Activated CD4-positive, alpha-beta memory T cell treated with anti-CD3 and anti-CD28 coated beads, Interleukin-2, amount 10 ng/mL, durations not matched to agents 7 days and 5 days (primary cell): ENCODE results near the gene CLCNKA. TPM values are rescaled to one million over a fixed set of nuclear protein-coding genes. Genes with fewer than 3 reads are reported as not detected.
"Not testable (repeated sequence)": the region's sequence is repeated elsewhere in the genome, so short reads cannot be mapped to it uniquely, and the experiment has no call there.

Experiments used
- CTCF ChIA-PET: fragments of 350-600 bp; sonication (Branson Sonifier 250); formaldehyde crosslinking; loops from one replicate; lab custom pipeline; 2021; ENCODE audit warnings: antibody characterized with exemption, inconsistent platforms; lab: Charles Lee
- POLR2A ChIA-PET: fragments of 350-600 bp; sonication (Branson Sonifier 250); formaldehyde crosslinking; loops from one replicate; lab custom pipeline; 2021; ENCODE audit warnings: antibody characterized with exemption; lab: Charles Lee
- DNase-seq: peaks from one replicate; pipeline ENCODE4 v3.0.0-alpha.2; 2020
- H3K27ac Mint-ChIP-seq: one replicate; pipeline ENCODE4 v1.8.0; 2021; ENCODE audit warnings: mild to moderate bottlenecking, mixed read lengths
- H3K27me3 Mint-ChIP-seq: one replicate; pipeline ENCODE4 v1.8.0; 2021; ENCODE audit warnings: mixed read lengths
- H3K36me3 Mint-ChIP-seq: one replicate; pipeline ENCODE4 v1.8.0; 2021; ENCODE audit warnings: low read depth, mixed read lengths
- H3K4me1 Mint-ChIP-seq: one replicate; pipeline ENCODE4 v1.8.0; 2021; ENCODE audit warnings: mixed read lengths
- H3K4me3 Mint-ChIP-seq: one replicate; pipeline ENCODE4 v1.8.0; 2021; ENCODE audit warnings: mild to moderate bottlenecking, mixed read lengths
- H3K9me3 Mint-ChIP-seq: one replicate; pipeline ENCODE4 v1.8.0; 2021; ENCODE audit warnings: mixed read lengths
- total RNA-seq, 2 experiments: library from RNA; stranded (reverse); gene quantifications; one replicate each; pipeline ENCODE4 v1.2.3, GENCODE V29; 2021

Gene CLCNKA
- total RNA-seq, 2 experiments from 2014 or later, result 0.13 to 0.20 TPM

DNA sequence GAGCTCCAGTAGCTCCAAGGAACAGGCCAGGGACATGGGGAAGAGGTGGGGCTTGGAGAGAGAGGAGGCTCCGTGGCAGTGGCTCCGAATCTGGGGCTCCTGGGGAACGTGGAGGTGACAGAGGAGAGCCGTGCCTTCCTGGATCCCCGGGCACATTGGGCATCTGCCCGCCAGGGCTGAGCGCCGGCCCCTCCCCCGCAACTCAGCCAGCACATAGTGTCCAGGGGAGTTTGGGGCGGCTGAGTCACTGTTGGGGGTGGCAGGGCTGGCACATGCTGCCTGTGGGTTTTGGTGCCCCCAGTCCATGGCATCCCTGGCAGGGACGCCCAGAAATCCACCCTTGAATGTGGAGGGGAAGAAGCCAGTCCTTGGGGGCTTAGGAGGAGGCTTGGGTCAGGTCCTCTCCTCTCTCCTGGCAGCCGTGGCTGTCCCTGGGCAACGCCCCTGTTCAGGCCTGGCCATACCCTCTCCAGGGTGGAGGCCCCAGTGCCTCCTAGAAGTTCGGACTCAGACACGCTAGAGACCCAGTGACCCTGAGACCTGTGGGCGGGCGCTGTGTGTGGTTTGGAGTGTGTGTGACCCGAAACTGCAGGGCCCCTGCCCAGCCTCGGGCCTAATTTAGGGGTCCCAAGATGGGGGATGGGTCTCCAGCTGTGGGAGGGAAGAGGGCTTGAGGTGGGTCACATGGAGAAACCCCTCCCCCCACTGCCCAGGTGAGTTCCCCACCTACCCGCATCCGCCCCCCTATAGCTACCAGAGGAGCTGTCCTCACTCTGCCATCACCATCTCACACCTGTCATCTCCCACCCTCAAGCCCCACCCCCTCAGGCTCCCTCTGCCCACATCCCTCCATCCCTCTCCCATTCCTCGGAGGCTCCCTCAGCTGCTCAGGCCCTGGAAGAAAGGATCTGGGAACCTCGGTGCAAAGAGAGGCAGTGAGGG, 5.6 kb upstream of the CLCNKA start:
- no peaks in the 10 kb centered on the region for H3K36me3 Mint-ChIP-seq
- H3K4me1 Mint-ChIP-seq, result peaks cover 5% of the 10 kb centered on the region
- ChIA-PET POLR2A (no interaction called here), CTCF (no interaction called here)
- no peak overlapping the region for H3K4me3 Mint-ChIP-seq
- H3K27me3 Mint-ChIP-seq, result peaks cover 15% of the 10 kb centered on the region
- H3K9me3 Mint-ChIP-seq, result no peaks in the 10 kb centered on the region
- no peak overlapping the region for H3K27ac Mint-ChIP-seq
- no peak for DNase-seq

- H3K27ac Mint-ChIP-seq, result no peak overlapping the region
Observed at GRCh38 chr1:16017076-16017460, 4.8 kb upstream of the CLCNKA start.

GRCh38 chr1:16017461-16018303, 4.2 kb upstream of the CLCNKA start, which contains the start of gene HSPB7:
HSPB7 (minus strand) TSS chr1:16018043; CDS start chr1:16017963, 80 bp downstream.
- Mint-ChIP-seq H3K27me3 (peaks cover 12% of the 10 kb centered on the region), H3K9me3 (no peaks in the 10 kb centered on the region), H3K4me3 (no peak within 1 kb of the TSS), H3K4me1 (no peaks in the 10 kb centered on the region), H3K36me3 (no peaks in the 10 kb centered on the region), H3K27ac (no peak within 1 kb of the TSS)
- CTCF ChIA-PET, result no interaction called here
- POLR2A ChIA-PET, result no interaction called here
- DNase-seq, result no peak

More at GRCh38 chr1:16017076-16017460, 4.8 kb upstream of the CLCNKA start:
- Mint-ChIP-seq H3K9me3 (no peaks in the 10 kb centered on the region), H3K36me3 (no peaks in the 10 kb centered on the region), H3K4me1 (peaks cover 5% of the 10 kb centered on the region), H3K4me3 (no peak overlapping the region), H3K27me3 (peaks cover 16% of the 10 kb centered on the region)
- POLR2A ChIA-PET, result no interaction called here
- CTCF ChIA-PET, result no interaction called here
- no peak for DNase-seq

DNA sequence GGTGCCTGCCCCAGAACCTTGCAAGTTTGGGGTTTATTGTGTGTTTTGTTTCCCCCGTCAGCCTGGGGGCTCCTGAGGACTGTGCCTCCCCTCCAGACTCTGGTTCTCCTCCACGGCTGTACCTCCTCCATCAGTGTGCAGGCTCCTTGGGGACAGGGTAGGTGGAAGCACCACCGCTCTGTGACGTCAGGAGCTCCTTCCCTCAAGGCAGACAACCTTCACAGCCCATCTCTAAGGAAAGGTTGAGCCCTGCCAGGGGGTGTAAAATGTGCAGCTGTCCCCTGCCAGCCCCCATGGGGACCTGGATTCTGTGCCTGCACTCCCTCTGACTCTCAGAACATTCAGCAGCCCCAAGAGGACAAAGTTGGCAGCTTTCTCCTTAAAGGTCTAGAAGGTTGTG, 3.5 kb upstream of the CLCNKA start:
- no peak overlapping the region for H3K4me3 Mint-ChIP-seq
- DNase-seq, result no peak
- ChIA-PET CTCF (no interaction called here), POLR2A (no interaction called here)
- H3K27me3 Mint-ChIP-seq, result peaks cover 12% of the 10 kb centered on the region
- no peaks in the 10 kb centered on the region for H3K9me3 Mint-ChIP-seq
- H3K4me1 Mint-ChIP-seq, result no peaks in the 10 kb centered on the region
- no peak overlapping the region for H3K27ac Mint-ChIP-seq
- H3K36me3 Mint-ChIP-seq, result no peaks in the 10 kb centered on the region

- DNase-seq, result no peak
- CTCF ChIA-PET, result interaction anchor here (0.6 to 1.6 kb wide), 2 partner anchors 11 to 227 kb away, joined by 3 to 4 read pairs; no protein-coding TSS in a partner anchor
- no peak overlapping the region for H3K27ac Mint-ChIP-seq
- no peaks in the 10 kb centered on the region for H3K4me1 Mint-ChIP-seq
- H3K4me3 Mint-ChIP-seq, result no peak overlapping the region
- H3K9me3 Mint-ChIP-seq, result no peaks in the 10 kb centered on the region
- H3K36me3 Mint-ChIP-seq, result no peaks in the 10 kb centered on the region
- peaks cover 9% of the 10 kb centered on the region for H3K27me3 Mint-ChIP-seq
- POLR2A ChIA-PET, result no interaction called here
Observed at GRCh38 chr1:16018749-16019643, 2.8 kb upstream of the CLCNKA start.

- DNase-seq, result no peak
- H3K9me3 Mint-ChIP-seq, result no peaks in the 10 kb centered on the region
- H3K27ac Mint-ChIP-seq, result no peak overlapping the region
- H3K27me3 Mint-ChIP-seq, result peaks cover 3% of the 10 kb centered on the region
- no peak overlapping the region for H3K4me3 Mint-ChIP-seq
- no peaks in the 10 kb centered on the region for H3K4me1 Mint-ChIP-seq
- POLR2A ChIA-PET, result no interaction called here
- no peaks in the 10 kb centered on the region for H3K36me3 Mint-ChIP-seq
- CTCF ChIA-PET, result interaction anchor here (0.6 to 1.6 kb wide), 2 partner anchors 12 to 228 kb away, joined by 3 to 4 read pairs; no protein-coding TSS in a partner anchor
Observed at GRCh38 chr1:16019644-16020277, 2.1 kb upstream of the CLCNKA start.

- no peak for DNase-seq
- no peaks in the 10 kb centered on the region for H3K36me3 Mint-ChIP-seq
- H3K4me3 Mint-ChIP-seq, result no peak overlapping the region
- CTCF ChIA-PET, result interaction anchor here (0.9 to 1.6 kb wide), 2 partner anchors 10 to 13 kb away, joined by 3 to 4 read pairs; no protein-coding TSS in a partner anchor
- no peaks in the 10 kb centered on the region for H3K9me3 Mint-ChIP-seq
- H3K27me3 Mint-ChIP-seq, result peaks cover 3% of the 10 kb centered on the region
- H3K27ac Mint-ChIP-seq, result no peak overlapping the region
- POLR2A ChIA-PET, result no interaction called here
- no peaks in the 10 kb centered on the region for H3K4me1 Mint-ChIP-seq
Observed at GRCh38 chr1:16020325-16020724, 1.5 kb upstream of the CLCNKA start.

DNA sequence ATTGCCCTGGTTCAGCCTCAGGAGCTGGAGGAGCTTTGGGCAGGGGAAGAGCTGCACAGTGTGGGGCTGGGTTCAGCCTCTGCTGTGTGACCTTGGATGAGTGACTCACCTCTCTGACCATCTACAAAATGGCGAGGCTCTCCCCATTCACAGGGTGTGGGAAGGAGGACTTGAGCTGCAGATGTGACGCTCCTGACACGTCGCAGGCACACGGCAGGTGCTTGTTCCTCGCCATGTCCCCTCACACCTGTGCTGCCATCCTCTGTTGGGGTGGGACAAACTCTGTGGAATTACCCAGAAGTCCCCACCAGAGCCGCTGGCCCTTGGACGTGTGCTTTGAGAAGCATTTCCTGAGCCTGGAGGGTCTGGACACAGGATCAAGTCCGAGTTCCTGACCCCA, 958 bp upstream of the CLCNKA start:
- H3K4me3 Mint-ChIP-seq, H3K27ac Mint-ChIP-seq, POLR2A ChIA-PET, H3K4me1 Mint-ChIP-seq, H3K36me3 Mint-ChIP-seq, DNase-seq, H3K9me3 Mint-ChIP-seq, H3K27me3 Mint-ChIP-seq: not testable (repeated sequence)
- CTCF ChIA-PET, result interaction anchor here (0.9 to 1.6 kb wide), 2 partner anchors 11 to 13 kb away, joined by 3 to 4 read pairs; no protein-coding TSS in a partner anchor

DNA sequence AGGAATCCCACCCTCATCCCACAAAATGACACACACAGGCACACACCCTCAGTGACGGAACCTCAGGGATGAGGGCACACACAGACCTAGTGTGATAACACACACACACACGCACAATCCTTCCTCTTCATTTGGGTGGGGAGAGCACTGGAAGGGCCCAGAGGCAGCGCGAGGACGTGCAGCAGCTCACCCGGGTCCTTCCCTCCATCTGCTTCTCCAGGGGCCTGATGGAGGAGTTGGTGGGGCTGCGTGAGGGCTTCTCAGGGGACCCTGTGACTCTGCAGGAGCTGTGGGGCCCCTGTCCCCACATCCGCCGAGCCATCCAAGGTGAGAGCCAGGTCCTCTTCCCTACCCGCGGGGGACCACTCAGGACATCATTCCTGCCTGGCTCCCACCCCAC, 557 bp downstream of the CLCNKA start:
- Mint-ChIP-seq H3K9me3 (no peaks in the 10 kb centered on the region), H3K27me3 (peaks cover 3% of the 10 kb centered on the region), H3K36me3 (no peaks in the 10 kb centered on the region), H3K27ac (no peak overlapping the region), H3K4me3 (no peak overlapping the region), H3K4me1 (no peaks in the 10 kb centered on the region)
- POLR2A ChIA-PET, result no interaction called here
- CTCF ChIA-PET, result no interaction called here
- no peak for DNase-seq

DNA sequence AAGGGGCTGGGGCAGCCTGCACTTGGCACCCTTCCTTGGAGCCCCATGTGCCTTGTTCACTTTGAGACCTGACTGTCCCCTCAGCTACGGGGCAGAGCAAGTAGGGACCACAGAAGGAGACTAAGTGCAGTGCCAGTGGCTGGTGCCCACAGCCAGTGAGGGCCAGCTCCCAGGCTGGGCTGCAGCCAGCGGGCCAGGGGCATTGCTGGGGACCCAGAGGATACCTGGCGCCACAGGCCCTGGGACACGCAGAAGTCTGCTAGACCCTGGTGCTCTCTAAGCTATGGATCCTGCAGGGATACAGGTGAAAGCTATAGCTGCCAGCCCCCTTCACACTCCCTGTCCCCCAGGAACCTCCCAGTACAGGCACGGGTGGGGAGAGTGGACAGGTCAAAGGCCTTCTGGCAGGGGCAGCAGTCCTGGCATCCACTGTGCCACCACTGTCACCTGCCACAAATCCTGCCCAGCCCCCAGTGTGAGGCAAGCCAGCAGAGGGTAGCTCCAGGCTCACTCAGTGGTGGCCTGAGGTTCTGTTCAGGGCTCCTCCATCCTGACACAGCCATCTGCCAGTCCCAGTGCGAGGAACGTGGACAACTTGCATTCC, 1.3 kb downstream of the CLCNKA start:
- ChIA-PET CTCF (no interaction called here), POLR2A (no interaction called here)
- no peak for DNase-seq
- no peaks in the 10 kb centered on the region for H3K4me1 Mint-ChIP-seq
- H3K9me3 Mint-ChIP-seq, result no peaks in the 10 kb centered on the region
- no peak overlapping the region for H3K4me3 Mint-ChIP-seq
- H3K27ac Mint-ChIP-seq, result no peak overlapping the region
- no peaks in the 10 kb centered on the region for H3K36me3 Mint-ChIP-seq
- H3K27me3 Mint-ChIP-seq, result peaks cover 3% of the 10 kb centered on the region

DNA sequence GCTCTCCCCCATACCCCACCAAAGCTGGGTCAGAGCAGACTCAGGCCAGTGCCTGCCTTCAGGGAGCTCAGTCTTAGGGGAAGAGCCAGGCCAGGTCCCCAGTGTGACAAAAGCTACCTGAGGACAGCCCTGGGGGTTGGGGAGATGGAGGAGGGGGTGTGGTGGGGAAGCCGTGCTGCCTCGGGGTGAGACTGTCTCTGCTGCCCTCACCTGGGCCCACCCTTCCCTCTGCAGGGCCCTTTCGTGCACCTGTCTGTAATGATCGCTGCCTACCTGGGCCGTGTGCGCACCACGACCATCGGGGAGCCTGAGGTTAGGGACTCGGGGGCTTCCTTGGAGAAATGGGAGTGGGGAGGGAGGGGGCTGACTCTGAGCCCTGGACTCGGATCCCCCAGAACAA, 4.5 kb downstream of the CLCNKA start:
- H3K9me3 Mint-ChIP-seq, H3K4me1 Mint-ChIP-seq, H3K4me3 Mint-ChIP-seq, H3K36me3 Mint-ChIP-seq, DNase-seq, H3K27me3 Mint-ChIP-seq, CTCF ChIA-PET, H3K27ac Mint-ChIP-seq: not testable (repeated sequence)
- POLR2A ChIA-PET, result interaction anchor here (1.0 kb wide), 1 partner anchor 192 kb away, joined by 3 read pairs; no protein-coding TSS in a partner anchor
